H9 (cell line): ENCODE measurements around the gene ZNF674. TPM values are rescaled to one million over a fixed set of nuclear protein-coding genes. Genes with fewer than 3 reads are reported as not detected.
A peak's percentile ranks its signal among the peaks of the same experiment; 100 is the strongest.

Experiments used
- DNase-seq: peaks from one replicate; pipeline ENCODE4 v3.0.0-alpha.2; 2017
- H2AFZ ChIP-seq: one replicate; pipeline ENCODE4 v1.6.1; 2013; ENCODE audit warnings: mild to moderate bottlenecking, low read length, control low read depth, moderate library complexity
- H2AK5ac ChIP-seq: 2 replicates; pipeline ENCODE4 v1.6.1; 2013; ENCODE audit warnings: low read length, control low read depth, mixed read lengths; ENCODE audit not compliant: insufficient read length
- H2BK120ac ChIP-seq: one replicate; pipeline ENCODE4 v1.6.1; 2013; ENCODE audit warnings: low read depth, mild to moderate bottlenecking, low read length, control low read depth, inconsistent platforms; ENCODE audit not compliant: poor library complexity, severe bottlenecking
- H2BK12ac ChIP-seq: 2 replicates; pipeline ENCODE4 v1.6.1; 2013; ENCODE audit warnings: low read length, control low read depth, mixed read lengths, low read depth; ENCODE audit not compliant: insufficient read length
- H2BK15ac ChIP-seq: 2 replicates; pipeline ENCODE4 v1.6.1; 2013; ENCODE audit warnings: low read depth, low read length, control low read depth
- H2BK20ac ChIP-seq: one replicate; pipeline ENCODE4 v1.6.1; 2013; ENCODE audit warnings: low read depth, mild to moderate bottlenecking, low read length, control low read depth, inconsistent platforms; ENCODE audit not compliant: poor library complexity, severe bottlenecking
- H2BK5ac ChIP-seq: 2 replicates; pipeline ENCODE4 v1.6.1; 2013; ENCODE audit warnings: low read length, control low read depth, mixed read lengths; ENCODE audit not compliant: insufficient read length
- H3K14ac ChIP-seq: 2 replicates; pipeline ENCODE4 v1.6.1; 2013; ENCODE audit warnings: low read length, control low read depth; ENCODE audit not compliant: insufficient read depth
- H3K18ac ChIP-seq: 2 replicates; pipeline ENCODE4 v1.6.1; 2013; ENCODE audit warnings: low read depth, mild to moderate bottlenecking, mixed read lengths, low read length, control low read depth; ENCODE audit not compliant: insufficient read length
- H3K23ac ChIP-seq: 2 replicates; pipeline ENCODE4 v1.6.1; 2013; ENCODE audit warnings: low read length, control low read depth, mixed read lengths, low read depth; ENCODE audit not compliant: insufficient read length
- H3K23me2 ChIP-seq: 2 replicates; pipeline ENCODE4 v1.6.1; 2013; ENCODE audit warnings: low read depth, mild to moderate bottlenecking, mixed read lengths, low read length, control low read depth; ENCODE audit not compliant: insufficient read length, poor library complexity, severe bottlenecking
- H3K27ac ChIP-seq: 2 replicates; pipeline ENCODE4 v1.5.1; 2013; ENCODE audit warnings: low read length, control low read depth, mixed read lengths, low read depth; ENCODE audit not compliant: insufficient read length
- H3K27me3 ChIP-seq: 2 replicates; pipeline ENCODE4 v1.6.1; 2013; ENCODE audit warnings: low read length, control low read depth, inconsistent platforms; ENCODE audit not compliant: insufficient read depth
- H3K4ac ChIP-seq: 2 replicates; pipeline ENCODE4 v1.6.1; 2013; ENCODE audit warnings: low read depth, mild to moderate bottlenecking, control low read depth, inconsistent platforms, low read length, moderate library complexity
- H3K4me1 ChIP-seq: 2 replicates; pipeline ENCODE4 v1.6.1; 2013; ENCODE audit warnings: low read length, control low read depth, inconsistent platforms; ENCODE audit not compliant: insufficient read depth
- H3K4me2 ChIP-seq: 2 replicates; pipeline ENCODE4 v1.6.1; 2013; ENCODE audit warnings: low read length, control low read depth, mixed read lengths; ENCODE audit not compliant: insufficient read length, insufficient read depth
- H3K56ac ChIP-seq: 2 replicates; pipeline ENCODE4 v1.6.1; 2013; ENCODE audit warnings: low read depth, mild to moderate bottlenecking, mixed read lengths, low read length, control low read depth; ENCODE audit not compliant: insufficient read length
- H3K79me1 ChIP-seq: 2 replicates; pipeline ENCODE4 v1.6.1; 2013; ENCODE audit warnings: low read depth, mild to moderate bottlenecking, moderate library complexity, low read length, control low read depth, inconsistent platforms; ENCODE audit not compliant: insufficient read depth, poor library complexity, severe bottlenecking
- H3K79me2 ChIP-seq: 2 replicates; pipeline ENCODE4 v1.6.1; 2013; ENCODE audit warnings: low read length, control low read depth, inconsistent platforms; ENCODE audit not compliant: insufficient read depth
- H3K9ac ChIP-seq: 2 replicates; pipeline ENCODE4 v1.6.1; 2013; ENCODE audit warnings: low read length, control low read depth, mixed read lengths; ENCODE audit not compliant: insufficient read length; ENCODE audit errors: extremely low read depth
- H3K9me3 ChIP-seq: one replicate; pipeline ENCODE4 v1.6.1; 2013; ENCODE audit warnings: low read depth, low read length, inconsistent platforms; ENCODE audit not compliant: control insufficient read depth
- H3T11ph ChIP-seq: one replicate; pipeline ENCODE4 v1.6.1; 2013; ENCODE audit warnings: mild to moderate bottlenecking, low read length, control low read depth, inconsistent platforms
- H4K20me1 ChIP-seq: one replicate; pipeline ENCODE4 v1.6.1; 2013; ENCODE audit not compliant: control insufficient read depth, insufficient read length, insufficient read depth
- H4K5ac ChIP-seq: 2 replicates; pipeline ENCODE4 v1.6.1; 2013; ENCODE audit warnings: low read depth, mild to moderate bottlenecking, mixed read lengths, low read length, control low read depth; ENCODE audit not compliant: insufficient read length
- H4K8ac ChIP-seq: replicated peaks from 2 replicates; pipeline ENCODE4 v1.6.1; 2013; ENCODE audit warnings: low read length, control low read depth, mixed read lengths, low read depth; ENCODE audit not compliant: insufficient read length
- H4K91ac ChIP-seq: 2 replicates; pipeline ENCODE4 v1.6.1; 2013; ENCODE audit warnings: low read depth, mild to moderate bottlenecking, moderate library complexity, mixed read lengths, low read length, control low read depth; ENCODE audit not compliant: insufficient read length
- H3K27ac Mint-ChIP-seq, 3 experiments: 2 replicates in 2 of 3; 3 replicates in 1 of 3; pipeline ENCODE4 v1.8.0; 2020 to 2021; ENCODE audit warnings: mixed read lengths in 3 of 3, mild to moderate bottlenecking in 1 of 3, moderate library complexity in 1 of 3
- H3K27me3 Mint-ChIP-seq: 2 replicates; pipeline ENCODE4 v1.8.0; 2021; ENCODE audit warnings: low read depth, mild to moderate bottlenecking, moderate library complexity, mixed read lengths
- H3K36me3 Mint-ChIP-seq, 3 experiments: 2 replicates in 2 of 3; 3 replicates in 1 of 3; pipeline ENCODE4 v1.8.0; 2020 to 2021; ENCODE audit warnings: low read depth in 3 of 3, mixed read lengths in 3 of 3; ENCODE audit not compliant: insufficient read depth in 1 of 3
- H3K4me1 Mint-ChIP-seq, 2 experiments: 2 replicates each; pipeline ENCODE4 v1.8.0; 2020; ENCODE audit warnings: mixed read lengths in 2 of 2
- H3K4me3 Mint-ChIP-seq, 2 experiments: 2 replicates in 1 of 2; 3 replicates in 1 of 2; pipeline ENCODE4 v1.8.0; 2020 to 2021; ENCODE audit warnings: mild to moderate bottlenecking in 2 of 2, mixed read lengths in 2 of 2, moderate library complexity in 1 of 2
- H3K9me3 Mint-ChIP-seq, 2 experiments: 2 replicates in 1 of 2; 3 replicates in 1 of 2; pipeline ENCODE4 v1.8.0; 2020; ENCODE audit warnings: mild to moderate bottlenecking in 2 of 2, mixed read lengths in 2 of 2, moderate library complexity in 1 of 2
- CTCF ChIP-seq: fragments of 200-600 bp; sonication (generic); conservative IDR thresholded peaks from 3 replicates; pipeline ENCODE4 v1.8.0; 2021; ENCODE audit warnings: antibody characterized with exemption, mild to moderate bottlenecking
- WGBS: extraction: QIAGEN DNeasy Blood & Tissue Kit; methylation state at CpG from one replicate; pipeline ENCODE4 v1.1.7; 2013; ENCODE audit warnings: missing lambda C conversion rate, low lambda C conversion rate, mixed read lengths; ENCODE audit not compliant: insufficient read length; ENCODE audit errors: extremely low coverage; 5-methylcytosine and 5-hydroxymethylcytosine counted together
- total RNA-seq: library from RNA; stranded (reverse); gene quantifications from 2 replicates; pipeline ENCODE4 v1.2.1, GENCODE V29; 2021

Gene ZNF674
- total RNA-seq, 1 experiment from 2014 or later = 10.1 TPM

GRCh38 chrX:46582966-46583365, 37.7 kb upstream of the ZNF674 start:
- Mint-ChIP-seq H3K4me3 (peak overlapping the region in 1 of 2 experiments; percentile 6; a peak in 1 of 5 replicates), H3K27ac (peak overlapping the region in 2 of 3 experiments; percentile 7 to 91; a peak in 3 of 7 replicates)
- no peak overlapping the region for H3K9ac ChIP-seq

More at GRCh38 chrX:46582966-46583365, 37.7 kb upstream of the ZNF674 start:
- Histone ChIP-seq H2AK5ac (no peak overlapping the region), H2BK12ac (no peak overlapping the region), H2BK5ac (no peak overlapping the region), H2BK15ac (no peak overlapping the region), H4K8ac (no peak overlapping the region), H3K9me3 (peaks cover 17% of the 10 kb centered on the region), H3T11ph (no peak overlapping the region), H3K4ac (no peak overlapping the region), H3K23ac (no peak overlapping the region), H3K56ac (no peak overlapping the region), H3K79me2 (peaks cover 9% of the 10 kb centered on the region; the same call in 1 of the 2 replicates), H4K5ac (no peak overlapping the region), H3K4me2 (no peak overlapping the region), H3K4me1 (no peaks in the 10 kb centered on the region; the same call in 1 of the 2 replicates), H3K14ac (no peak overlapping the region), H3K27ac (no peak overlapping the region), H4K20me1 (no peaks in the 10 kb centered on the region), H3K18ac (no peak overlapping the region), H2BK120ac (no peak overlapping the region), H4K91ac (no peak overlapping the region), H3K79me1 (peaks cover 2% of the 10 kb centered on the region), H2BK20ac (no peak overlapping the region), H3K23me2 (no peaks in the 10 kb centered on the region), H2AFZ (no peak overlapping the region), H3K27me3 (no peaks in the 10 kb centered on the region; the same call in 1 of the 2 replicates)
- Mint-ChIP-seq H3K9me3 (peaks cover 60 to 66% of the 10 kb centered on the region in 2 experiments), H3K4me1 (peaks cover 35 to 38% of the 10 kb centered on the region in 2 experiments), H3K27me3 (no peaks in the 10 kb centered on the region; the same call in 1 of the 2 replicates), H3K36me3 (peaks cover 8 to 34% (median 21%) of the 10 kb centered on the region in 3 experiments)
- WGBS = no CpG with 5 or more reads among the region's 1 CpG
- no peak for DNase-seq
- TF ChIP-seq CTCF = no peak
